Peyer's patch (tissue), 4 donors: ENCODE measurements around the gene ARHGAP22. TPM values are rescaled to one million over a fixed set of nuclear protein-coding genes. Genes with fewer than 3 reads are reported as not detected.

ENCODE experiments used
- DNase-seq, 3 donors: peaks; one replicate each; pipeline ENCODE4 v3.0.0-alpha.2; 2017 to 2019
- H3K27ac ChIP-seq, 4 donors: fragments of 200-600 bp; sonication (generic); one replicate each; pipeline ENCODE4 v1.5.1; 2016 to 2019
- H3K27me3 ChIP-seq, 2 donors: fragments of 200-600 bp; sonication (generic); one replicate each; pipeline ENCODE4 v1.5.1; 2019
- H3K36me3 ChIP-seq, 3 donors: fragments of 200-600 bp; sonication (generic); one replicate each; pipeline ENCODE4 v1.5.1; 2016 to 2019
- H3K4me1 ChIP-seq, 4 donors: fragments of 200-600 bp; sonication (generic); one replicate each; pipeline ENCODE4 v1.5.1; 2016 to 2019
- H3K4me3 ChIP-seq, 4 donors: fragments of 200-600 bp; sonication (generic); 1 replicate in 3 of 4; 2 replicates in 1 of 4; pipeline ENCODE4 v1.5.1; 2016 to 2019; ENCODE audit warnings: mild to moderate bottlenecking in 1 of 4
- H3K9me3 ChIP-seq, 4 donors: fragments of 200-600 bp; sonication (generic); one replicate each; pipeline ENCODE4 v1.5.1; 2016 to 2019; ENCODE audit warnings: mild to moderate bottlenecking in 1 of 4
- POLR2A ChIP-seq, 2 donors: fragments of 450-650 bp; IDR thresholded peaks; one replicate each; pipeline ENCODE4 v1.5.1; 2017; ENCODE audit warnings: antibody characterized with exemption in 2 of 2, mild to moderate bottlenecking in 2 of 2, moderate library complexity in 2 of 2
- total RNA-seq, 4 donors: library from RNA; depleted of rRNA; stranded (reverse); fragments of >200 nt; gene quantifications; one replicate each; pipeline ENCODE4 v1.1.0, GENCODE V29; 2016
- TF ChIP-seq, protein P1 (sequence below), 6 experiments: fragments of 450-650 bp in 4 of 6; fragments of 200-600 bp in 2 of 6; sonication (generic) in 1 of 6; IDR thresholded peaks; one replicate each; pipeline ENCODE4 v1.5.1; 2017 to 2019; ENCODE audit warnings: antibody characterized with exemption in 6 of 6, mild to moderate bottlenecking in 3 of 6, moderate library complexity in 1 of 6

The ARHGAP22 gene
- total RNA-seq, 4 donors from 2014 or later = 1.9 to 10.7 (median 8.3) TPM; not detected in 1

- Histone ChIP-seq H3K36me3 (no peaks in the 10 kb centered on the region), H3K9me3 (no peaks in the 10 kb centered on the region), H3K27ac (no peak overlapping the region), H3K27me3 (no peaks in the 10 kb centered on the region), H3K4me3 (no peak overlapping the region), H3K4me1 (peaks cover 0 to 9% (median 3%) of the 10 kb centered on the region in 4 donors)
- DNase-seq = no peak
- no peak for TF ChIP-seq POLR2A (IDR thresholded peaks at IDR 0.05)
- TF ChIP-seq, protein P1, sequence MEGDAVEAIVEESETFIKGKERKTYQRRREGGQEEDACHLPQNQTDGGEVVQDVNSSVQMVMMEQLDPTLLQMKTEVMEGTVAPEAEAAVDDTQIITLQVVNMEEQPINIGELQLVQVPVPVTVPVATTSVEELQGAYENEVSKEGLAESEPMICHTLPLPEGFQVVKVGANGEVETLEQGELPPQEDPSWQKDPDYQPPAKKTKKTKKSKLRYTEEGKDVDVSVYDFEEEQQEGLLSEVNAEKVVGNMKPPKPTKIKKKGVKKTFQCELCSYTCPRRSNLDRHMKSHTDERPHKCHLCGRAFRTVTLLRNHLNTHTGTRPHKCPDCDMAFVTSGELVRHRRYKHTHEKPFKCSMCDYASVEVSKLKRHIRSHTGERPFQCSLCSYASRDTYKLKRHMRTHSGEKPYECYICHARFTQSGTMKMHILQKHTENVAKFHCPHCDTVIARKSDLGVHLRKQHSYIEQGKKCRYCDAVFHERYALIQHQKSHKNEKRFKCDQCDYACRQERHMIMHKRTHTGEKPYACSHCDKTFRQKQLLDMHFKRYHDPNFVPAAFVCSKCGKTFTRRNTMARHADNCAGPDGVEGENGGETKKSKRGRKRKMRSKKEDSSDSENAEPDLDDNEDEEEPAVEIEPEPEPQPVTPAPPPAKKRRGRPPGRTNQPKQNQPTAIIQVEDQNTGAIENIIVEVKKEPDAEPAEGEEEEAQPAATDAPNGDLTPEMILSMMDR (IDR thresholded peaks at IDR 0.05) = no peak
Observed at GRCh38 chr10:48608976-48609375, 4.1 kb upstream of the ARHGAP22 start.

GRCh38 chr10:48608279-48608681, 3.4 kb upstream of the ARHGAP22 start:
- no peaks in the 10 kb centered on the region for H3K9me3 ChIP-seq
- no peaks in the 10 kb centered on the region for H3K36me3 ChIP-seq
- H3K27me3 ChIP-seq = no peaks in the 10 kb centered on the region
- H3K27ac ChIP-seq = no peak overlapping the region
- peak in 2 of 3 donors; percentile 58 to 70 for DNase-seq
- no peak for TF ChIP-seq POLR2A (IDR thresholded peaks at IDR 0.05)
- TF ChIP-seq, protein P1 (IDR thresholded peaks at IDR 0.05) = peak; percentile 32 to 66 (median 47)
- no peak overlapping the region for H3K4me3 ChIP-seq
- H3K4me1 ChIP-seq = peaks cover 0 to 9% (median 3%) of the 10 kb centered on the region in 4 donors

GRCh38 chr10:48607356-48608278, 2.7 kb upstream of the ARHGAP22 start:
- no peak for DNase-seq
- Histone ChIP-seq H3K9me3 (no peaks in the 10 kb centered on the region), H3K4me1 (peaks cover 0 to 9% (median 3%) of the 10 kb centered on the region in 4 donors), H3K27me3 (no peaks in the 10 kb centered on the region), H3K36me3 (no peaks in the 10 kb centered on the region), H3K27ac (peak overlapping the region in 2 of 4 donors; percentile 35 to 39), H3K4me3 (no peak overlapping the region)
- TF ChIP-seq POLR2A (IDR thresholded peaks at IDR 0.05) = no peak
- TF ChIP-seq, protein P1 (IDR thresholded peaks at IDR 0.05) = no peak

- no peak for TF ChIP-seq POLR2A (IDR thresholded peaks at IDR 0.05)
- TF ChIP-seq, protein P1 (IDR thresholded peaks at IDR 0.05) = no peak
- peak overlapping the region in 2 of 4 donors; percentile 35 to 39 for H3K27ac ChIP-seq
Observed at GRCh38 chr10:48606530-48607355, 1.9 kb upstream of the ARHGAP22 start.

GRCh38 chr10:48605786-48606529, 1.1 kb upstream of the ARHGAP22 start:
- H3K4me3 ChIP-seq = no peak overlapping the region
- DNase-seq = no peak
- TF ChIP-seq, protein P1 (IDR thresholded peaks at IDR 0.05) = no peak
- no peak for TF ChIP-seq POLR2A (IDR thresholded peaks at IDR 0.05)
- no peaks in the 10 kb centered on the region for H3K27me3 ChIP-seq
- H3K9me3 ChIP-seq = no peaks in the 10 kb centered on the region
- H3K36me3 ChIP-seq = no peaks in the 10 kb centered on the region
- H3K27ac ChIP-seq = no peak overlapping the region
- H3K4me1 ChIP-seq = peaks cover 0 to 9% (median 3%) of the 10 kb centered on the region in 4 donors

More at GRCh38 chr10:48606530-48607355, 1.9 kb upstream of the ARHGAP22 start:
- Histone ChIP-seq H3K4me1 (peaks cover 0 to 9% (median 3%) of the 10 kb centered on the region in 4 donors), H3K27me3 (no peaks in the 10 kb centered on the region), H3K36me3 (no peaks in the 10 kb centered on the region), H3K9me3 (no peaks in the 10 kb centered on the region), H3K4me3 (no peak overlapping the region)
- peak in 1 of 3 donors; percentile 54 for DNase-seq
